ENCODE measurements around the gene MYO9B. TPM values are rescaled to one million over a fixed set of nuclear protein-coding genes. Genes with fewer than 3 reads are reported as not detected.

Gene MYO9B
- total RNA-seq, 1 experiment from 2014 or later = 79.4 TPM

DNA sequence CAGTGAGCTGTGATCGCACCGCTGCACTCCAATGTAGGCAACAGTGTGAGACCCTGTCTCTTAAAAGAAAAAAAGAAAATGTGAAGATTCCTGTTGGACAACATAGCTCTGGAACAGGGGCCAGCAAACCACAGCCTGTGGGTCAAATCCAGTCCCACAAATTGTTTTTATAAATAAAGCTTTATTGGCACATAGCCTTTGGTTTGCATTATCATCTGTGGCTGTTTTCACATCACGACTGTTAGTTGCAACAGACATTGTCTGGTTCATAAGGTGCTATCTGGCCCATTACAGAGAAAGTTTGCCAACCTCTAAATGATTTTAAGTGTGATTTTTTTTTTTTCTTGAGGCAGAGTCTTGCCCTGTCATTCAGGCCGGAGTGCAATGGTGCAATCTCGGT lies 90.1 kb downstream of the MYO9B start:
- BruUV-seq (replicated peaks) = no TSS peak

GRCh38 chr19:17170538-17171297 lies 95.1 kb downstream of the MYO9B start:
- no peak overlapping the region for H3K27ac ChIP-seq (ENCODE audit: low read length)
- no peaks in the 10 kb centered on the region for H3K27me3 ChIP-seq (ENCODE audit: control insufficient read depth, insufficient read depth, low read length)
- peaks cover 2% of the 10 kb centered on the region for H3K36me3 ChIP-seq (ENCODE audit: control insufficient read depth, insufficient read depth, low read length)
- no peak overlapping the region for H3K4me3 ChIP-seq (ENCODE audit: low read depth in 2 of 2, low read length in 2 of 2)
- no TSS peak for BruUV-seq (replicated peaks)
- no peak for TF ChIP-seq SIN3A (IDR thresholded peaks at IDR 0.05; ENCODE audit: borderline replicate concordance, insufficient read depth, low read depth, low read length)
- TF ChIP-seq, protein P1, sequence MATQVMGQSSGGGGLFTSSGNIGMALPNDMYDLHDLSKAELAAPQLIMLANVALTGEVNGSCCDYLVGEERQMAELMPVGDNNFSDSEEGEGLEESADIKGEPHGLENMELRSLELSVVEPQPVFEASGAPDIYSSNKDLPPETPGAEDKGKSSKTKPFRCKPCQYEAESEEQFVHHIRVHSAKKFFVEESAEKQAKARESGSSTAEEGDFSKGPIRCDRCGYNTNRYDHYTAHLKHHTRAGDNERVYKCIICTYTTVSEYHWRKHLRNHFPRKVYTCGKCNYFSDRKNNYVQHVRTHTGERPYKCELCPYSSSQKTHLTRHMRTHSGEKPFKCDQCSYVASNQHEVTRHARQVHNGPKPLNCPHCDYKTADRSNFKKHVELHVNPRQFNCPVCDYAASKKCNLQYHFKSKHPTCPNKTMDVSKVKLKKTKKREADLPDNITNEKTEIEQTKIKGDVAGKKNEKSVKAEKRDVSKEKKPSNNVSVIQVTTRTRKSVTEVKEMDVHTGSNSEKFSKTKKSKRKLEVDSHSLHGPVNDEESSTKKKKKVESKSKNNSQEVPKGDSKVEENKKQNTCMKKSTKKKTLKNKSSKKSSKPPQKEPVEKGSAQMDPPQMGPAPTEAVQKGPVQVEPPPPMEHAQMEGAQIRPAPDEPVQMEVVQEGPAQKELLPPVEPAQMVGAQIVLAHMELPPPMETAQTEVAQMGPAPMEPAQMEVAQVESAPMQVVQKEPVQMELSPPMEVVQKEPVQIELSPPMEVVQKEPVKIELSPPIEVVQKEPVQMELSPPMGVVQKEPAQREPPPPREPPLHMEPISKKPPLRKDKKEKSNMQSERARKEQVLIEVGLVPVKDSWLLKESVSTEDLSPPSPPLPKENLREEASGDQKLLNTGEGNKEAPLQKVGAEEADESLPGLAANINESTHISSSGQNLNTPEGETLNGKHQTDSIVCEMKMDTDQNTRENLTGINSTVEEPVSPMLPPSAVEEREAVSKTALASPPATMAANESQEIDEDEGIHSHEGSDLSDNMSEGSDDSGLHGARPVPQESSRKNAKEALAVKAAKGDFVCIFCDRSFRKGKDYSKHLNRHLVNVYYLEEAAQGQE (IDR thresholded peaks at IDR 0.05; ENCODE audit: insufficient read depth in 1 of 2, low read depth in 2 of 2, low read length in 1 of 2) = no peak
- TF ChIP-seq, protein P2, sequence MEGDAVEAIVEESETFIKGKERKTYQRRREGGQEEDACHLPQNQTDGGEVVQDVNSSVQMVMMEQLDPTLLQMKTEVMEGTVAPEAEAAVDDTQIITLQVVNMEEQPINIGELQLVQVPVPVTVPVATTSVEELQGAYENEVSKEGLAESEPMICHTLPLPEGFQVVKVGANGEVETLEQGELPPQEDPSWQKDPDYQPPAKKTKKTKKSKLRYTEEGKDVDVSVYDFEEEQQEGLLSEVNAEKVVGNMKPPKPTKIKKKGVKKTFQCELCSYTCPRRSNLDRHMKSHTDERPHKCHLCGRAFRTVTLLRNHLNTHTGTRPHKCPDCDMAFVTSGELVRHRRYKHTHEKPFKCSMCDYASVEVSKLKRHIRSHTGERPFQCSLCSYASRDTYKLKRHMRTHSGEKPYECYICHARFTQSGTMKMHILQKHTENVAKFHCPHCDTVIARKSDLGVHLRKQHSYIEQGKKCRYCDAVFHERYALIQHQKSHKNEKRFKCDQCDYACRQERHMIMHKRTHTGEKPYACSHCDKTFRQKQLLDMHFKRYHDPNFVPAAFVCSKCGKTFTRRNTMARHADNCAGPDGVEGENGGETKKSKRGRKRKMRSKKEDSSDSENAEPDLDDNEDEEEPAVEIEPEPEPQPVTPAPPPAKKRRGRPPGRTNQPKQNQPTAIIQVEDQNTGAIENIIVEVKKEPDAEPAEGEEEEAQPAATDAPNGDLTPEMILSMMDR (IDR thresholded peaks at IDR 0.05) = no peak
- TF ChIP-seq POLR2AphosphoS5 (IDR thresholded peaks at IDR 0.05; ENCODE audit: low read depth, low read length) = no peak
- TF ChIP-seq TCF7L2 (IDR thresholded peaks at IDR 0.05; ENCODE audit: low read depth, low read length) = no peak
- ChIA-PET CTCF (no interaction called here), POLR2A (no interaction called here)
- in situ Hi-C loops (cut with HindIII; ENCODE audit: low pct_unique_long_range_greater_than_20kb, low sequenced_read_pairs) = no loop called here
- intact Hi-C loops (cut with micrococcal nuclease; ENCODE audit: unreplicated experiment) = no loop called here
- no peaks in the 10 kb centered on the region for H3K9me3 ChIP-seq (ENCODE audit: control insufficient read depth, insufficient read depth, low read depth, low read length)
- DNase-seq (ENCODE audit: low read depth, low spot score) (no peak), ATAC-seq (no peak)
- no peaks in the 10 kb centered on the region for H3K4me1 ChIP-seq (ENCODE audit: control insufficient read depth, insufficient read depth, low read length)

More for the DNA sequence above, 90.1 kb downstream of the MYO9B start:
- Histone ChIP-seq H3K4me1 (ENCODE audit: control insufficient read depth, insufficient read depth, low read length) (no peaks in the 10 kb centered on the region), H3K4me3 (ENCODE audit: low read depth in 2 of 2, low read length in 2 of 2) (no peak overlapping the region), H3K27me3 (ENCODE audit: control insufficient read depth, insufficient read depth, low read length) (no peaks in the 10 kb centered on the region), H3K27ac (ENCODE audit: low read length) (no peak overlapping the region), H3K36me3 (ENCODE audit: control insufficient read depth, insufficient read depth, low read length) (peaks cover 6% of the 10 kb centered on the region), H3K9me3 (ENCODE audit: control insufficient read depth, insufficient read depth, low read depth, low read length) (no peaks in the 10 kb centered on the region)
- DNase-seq (ENCODE audit: low read depth, low spot score) (no peak), ATAC-seq (no peak)
- POLR2A ChIA-PET = no interaction called here
- in situ Hi-C loops (cut with HindIII; ENCODE audit: low pct_unique_long_range_greater_than_20kb, low sequenced_read_pairs) (no loop called here), intact Hi-C loops (cut with micrococcal nuclease; ENCODE audit: unreplicated experiment) (no loop called here)
- TF ChIP-seq POLR2AphosphoS5 (IDR thresholded peaks at IDR 0.05; ENCODE audit: low read depth, low read length) (no peak), TCF7L2 (IDR thresholded peaks at IDR 0.05; ENCODE audit: low read depth, low read length) (no peak), SIN3A (IDR thresholded peaks at IDR 0.05; ENCODE audit: borderline replicate concordance, insufficient read depth, low read depth, low read length) (no peak)
- TF ChIP-seq, protein P1 (IDR thresholded peaks at IDR 0.05; ENCODE audit: insufficient read depth in 1 of 2, low read depth in 2 of 2, low read length in 1 of 2) = no peak
- TF ChIP-seq, protein P2 (IDR thresholded peaks at IDR 0.05) = no peak
- CTCF ChIA-PET = no interaction called here

Measured in Panc1 (cell line).